IMR-90 (cell line): Measurements from ENCODE around the gene KLHL36. TPM values are rescaled to one million over a fixed set of nuclear protein-coding genes. Genes with fewer than 3 reads are reported as not detected.

Experiments
- ATAC-seq: fragments of 200-7000 bp; cut with Tn5 transposase; 2 replicates; pipeline ENCODE4 v1.9.1; 2020; ENCODE audit warnings: low read depth, mild to moderate bottlenecking, moderate library complexity
- BruUV-seq: library from RNA; stranded (reverse); fragments of 400-500 nt; replicated peaks from 2 replicates; lab custom pipeline; 2021; lab: Mats Ljungman, UMichigan
- CTCF ChIA-PET: fragments of 300-600 bp; formaldehyde crosslinking; extraction: SDS; loops from one replicate; lab custom pipeline; 2021; ENCODE audit warnings: antibody characterized with exemption; lab: Yijun Ruan, JAX
- POLR2A ChIA-PET: fragments of 300-600 bp; sonication (Branson Sonifier 250); formaldehyde crosslinking; loops from one replicate; lab custom pipeline; 2022; ENCODE audit warnings: antibody characterized with exemption; ENCODE audit not compliant: unreplicated experiment; lab: Charles Lee
- DNase-seq: peaks from one replicate; pipeline ENCODE4 v3.0.0; 2013
- H2AFZ ChIP-seq: replicated peaks from 2 replicates; pipeline ENCODE3; 2013; ENCODE audit warnings: low read length, mild to moderate bottlenecking; ENCODE audit not compliant: poor library complexity
- H2AK5ac ChIP-seq: 2 replicates; pipeline ENCODE4 v1.6.1; 2013; ENCODE audit warnings: low read depth, low read length, inconsistent platforms
- H2AK9ac ChIP-seq: replicated peaks from 2 replicates; pipeline ENCODE3; 2013; ENCODE audit warnings: mild to moderate bottlenecking, low read depth, low read length, moderate library complexity; ENCODE audit not compliant: poor library complexity
- H2BK120ac ChIP-seq: 2 replicates; pipeline ENCODE4 v1.6.1; 2013; ENCODE audit warnings: low read depth, low read length, inconsistent platforms
- H2BK15ac ChIP-seq: 3 replicates; pipeline ENCODE4 v1.6.1; 2013; ENCODE audit warnings: low read depth, low read length, inconsistent platforms
- H2BK20ac ChIP-seq: 2 replicates; pipeline ENCODE4 v1.6.1; 2013; ENCODE audit warnings: low read depth, mild to moderate bottlenecking, inconsistent platforms, low read length, moderate library complexity
- H2BK5ac ChIP-seq: 2 replicates; pipeline ENCODE4 v1.6.1; 2013; ENCODE audit warnings: mild to moderate bottlenecking, low read depth, low read length, inconsistent platforms; ENCODE audit not compliant: poor library complexity, severe bottlenecking
- H3K14ac ChIP-seq: replicated peaks from 2 replicates; pipeline ENCODE4 v1.6.1; 2013; ENCODE audit warnings: low read depth, low read length, inconsistent platforms
- H3K18ac ChIP-seq: 2 replicates; pipeline ENCODE4 v1.6.1; 2013; ENCODE audit warnings: low read depth, low read length, control low read depth
- H3K23ac ChIP-seq: 2 replicates; pipeline ENCODE4 v1.6.1; 2013; ENCODE audit warnings: low read depth, low read length, inconsistent platforms
- H3K27ac ChIP-seq: 2 replicates; pipeline ENCODE4 v1.5.1; 2013; ENCODE audit warnings: mild to moderate bottlenecking, control low read depth, low read length; ENCODE audit not compliant: insufficient read depth
- H3K27me3 ChIP-seq: 2 replicates; pipeline ENCODE4 v1.6.1; 2013; ENCODE audit warnings: low read length; ENCODE audit not compliant: control insufficient read depth, insufficient read depth
- H3K36me3 ChIP-seq: 2 replicates; pipeline ENCODE4 v1.6.1; 2013; ENCODE audit warnings: low read length, mixed read lengths; ENCODE audit not compliant: control insufficient read depth, insufficient read depth
- H3K4ac ChIP-seq: 2 replicates; pipeline ENCODE4 v1.6.1; 2013; ENCODE audit warnings: low read depth, low read length, inconsistent platforms
- H3K4me1 ChIP-seq: 2 replicates; pipeline ENCODE4 v1.6.1; 2013; ENCODE audit warnings: low read length, mixed read lengths; ENCODE audit not compliant: control insufficient read depth, insufficient read depth
- H3K4me2 ChIP-seq: 2 replicates; pipeline ENCODE4 v1.6.1; 2013; ENCODE audit warnings: low read depth, mild to moderate bottlenecking, control low read depth, low read length, moderate library complexity
- H3K4me3 ChIP-seq: 2 replicates; pipeline ENCODE4 v1.5.1; 2013; ENCODE audit warnings: low read depth, mild to moderate bottlenecking, control low read depth, low read length, moderate library complexity; ENCODE audit not compliant: insufficient read depth
- H3K56ac ChIP-seq: 2 replicates; pipeline ENCODE4 v1.6.1; 2013; ENCODE audit warnings: low read length, inconsistent platforms; ENCODE audit not compliant: insufficient read depth; ENCODE audit errors: extremely low read depth
- H3K79me1 ChIP-seq, 2 experiments: 2 replicates each; pipeline ENCODE4 v1.6.1; 2013; ENCODE audit warnings: low read length in 2 of 2, inconsistent platforms in 1 of 2, low read depth in 1 of 2
- H3K9ac ChIP-seq: 2 replicates; pipeline ENCODE4 v1.6.1; 2013; ENCODE audit warnings: low read depth, low read length, control low read depth
- H3K9me1 ChIP-seq: 2 replicates; pipeline ENCODE4 v1.6.1; 2013; ENCODE audit warnings: low read length, inconsistent platforms; ENCODE audit not compliant: insufficient read depth
- H3K9me3 ChIP-seq: 2 replicates; pipeline ENCODE4 v1.6.1; 2013; ENCODE audit warnings: low read length; ENCODE audit not compliant: control insufficient read depth, insufficient read depth
- H4K20me1 ChIP-seq: 2 replicates; pipeline ENCODE4 v1.6.1; 2013; ENCODE audit warnings: low read length, inconsistent platforms; ENCODE audit not compliant: insufficient read depth
- H4K5ac ChIP-seq: 2 replicates; pipeline ENCODE4 v1.6.1; 2013; ENCODE audit warnings: mild to moderate bottlenecking, low read depth, low read length, control low read depth
- H4K8ac ChIP-seq, 2 experiments: 2 replicates each; pipeline ENCODE4 v1.6.1; 2013; ENCODE audit warnings: low read depth in 2 of 2, low read length in 2 of 2, control low read depth in 1 of 2, inconsistent platforms in 1 of 2
- H4K91ac ChIP-seq: 2 replicates; pipeline ENCODE4 v1.6.1; 2013; ENCODE audit warnings: low read depth, low read length, inconsistent platforms; ENCODE audit not compliant: insufficient read depth
- BHLHE40 ChIP-seq: fragments of 150-350 bp; IDR thresholded peaks from 2 replicates; pipeline ENCODE4 v1.6.1; 2016; ENCODE audit warnings: mild to moderate bottlenecking, low read depth, low read length
- CEBPB ChIP-seq: IDR thresholded peaks from 2 replicates; pipeline ENCODE4 v1.6.1; 2012; ENCODE audit warnings: low read depth, low read length, improper control_type of control experiment
- CHD1 ChIP-seq: IDR thresholded peaks from 2 replicates; pipeline ENCODE4 v1.6.1; 2012; ENCODE audit warnings: low read depth, low read length, improper control_type of control experiment
- FOS ChIP-seq: fragments of 150-350 bp; IDR thresholded peaks from 2 replicates; pipeline ENCODE4 v1.6.1; 2016; ENCODE audit warnings: low read depth, low read length
- MAFK ChIP-seq: IDR thresholded peaks from 2 replicates; pipeline ENCODE4 v1.6.1; 2012; ENCODE audit warnings: low read depth, low read length, improper control_type of control experiment
- MAZ ChIP-seq: IDR thresholded peaks from 2 replicates; pipeline ENCODE4 v1.6.1; 2012; ENCODE audit warnings: low read depth, mild to moderate bottlenecking, low read length, improper control_type of control experiment, moderate library complexity, borderline replicate concordance
- MXI1 ChIP-seq: IDR thresholded peaks from 2 replicates; pipeline ENCODE4 v1.6.1; 2012; ENCODE audit warnings: low read depth, mild to moderate bottlenecking, low read length, moderate library complexity, borderline replicate concordance
- NFE2L2 ChIP-seq: fragments of 150-350 bp; IDR thresholded peaks from 2 replicates; pipeline ENCODE4 v1.6.1; 2016; ENCODE audit warnings: low read depth, mild to moderate bottlenecking, low read length
- POLR2A ChIP-seq: IDR thresholded peaks from 2 replicates; pipeline ENCODE4 v1.6.1; 2012; ENCODE audit warnings: mild to moderate bottlenecking, low read depth, low read length
- RAD21 ChIP-seq: IDR thresholded peaks from 2 replicates; pipeline ENCODE4 v1.6.1; 2012; ENCODE audit warnings: low read length, improper control_type of control experiment
- RCOR1 ChIP-seq: IDR thresholded peaks from 2 replicates; pipeline ENCODE4 v1.6.1; 2012; ENCODE audit warnings: mild to moderate bottlenecking, low read length, improper control_type of control experiment; ENCODE audit not compliant: insufficient replicate concordance
- RFX5 ChIP-seq: IDR thresholded peaks from 2 replicates; pipeline ENCODE4 v1.8.0; 2012; ENCODE audit warnings: low read depth, mild to moderate bottlenecking, low read length, moderate library complexity
- SMC3 ChIP-seq: fragments of 150-350 bp; IDR thresholded peaks from 2 replicates; pipeline ENCODE4 v1.6.1; 2016; ENCODE audit warnings: low read depth, mild to moderate bottlenecking, antibody characterized with exemption, low read length, moderate library complexity
- WGBS, 2 experiments: methylation state at CpG; one replicate each; pipeline versions ENCODE4 v1.1.5 to v1.1.7; 2013; ENCODE audit warnings: missing lambda C conversion rate in 2 of 2; ENCODE audit not compliant: insufficient read length in 1 of 2; ENCODE audit errors: extremely low coverage in 2 of 2; 5-methylcytosine and 5-hydroxymethylcytosine counted together
- dilution Hi-C: fragments of 300-500 bp; cut with HindIII; formaldehyde crosslinking; loops from one replicate; pipeline ENCODE4 v1.14.3; 2018; ENCODE audit warnings: low sequenced_read_pairs; ENCODE audit not compliant: unreplicated experiment
- in situ Hi-C: fragments of 300-500 bp; cut with MboI; formaldehyde crosslinking; loops from 3 replicates; pipeline ENCODE4 v1.14.3; 2019; ENCODE audit warnings: low sequenced_read_pairs, inconsistent platforms, mixed read lengths
- intact Hi-C: fragments of 100-400 bp; cut with micrococcal nuclease; formaldehyde crosslinking; loops from 2 replicates; pipeline ENCODE4 v1.10.0; 2022
- polyA plus RNA-seq, 3 experiments: library from polyadenylated mRNA; depleted of rRNA; stranded (reverse); fragments of >200 nt; gene quantifications; 2 replicates each; pipeline ENCODE4 v1.2.3, GENCODE V29; 2012; ENCODE audit warnings: low replicate concordance in 1 of 3
- total RNA-seq: library from RNA; depleted of rRNA; stranded (reverse); fragments of >200 nt; gene quantifications from 2 replicates; pipeline ENCODE4 v1.2.3, GENCODE V29; 2012
- TF ChIP-seq, protein P1 (sequence below): fragments of 150-350 bp; IDR thresholded peaks from 2 replicates; pipeline ENCODE4 v1.6.1; 2017; ENCODE audit warnings: mild to moderate bottlenecking, antibody characterized with exemption, low read length, low read depth
- TF ChIP-seq, protein P2 (sequence below): conservative IDR thresholded peaks from 2 replicates; pipeline ENCODE4 v1.5.1; 2012; ENCODE audit warnings: mild to moderate bottlenecking, low read depth, low read length, improper control_type of control experiment
- TF ChIP-seq, protein P3 (sequence below): fragments of 150-350 bp; IDR thresholded peaks from 2 replicates; pipeline ENCODE4 v1.6.1; 2016; ENCODE audit warnings: low read depth, mild to moderate bottlenecking, low read length, moderate library complexity, borderline replicate concordance

The KLHL36 gene
- total and polyA plus RNA-seq, 2 of the 4 experiments (the other 2 are of a cell fraction), result 45.9 to 46.3 TPM

DNA sequence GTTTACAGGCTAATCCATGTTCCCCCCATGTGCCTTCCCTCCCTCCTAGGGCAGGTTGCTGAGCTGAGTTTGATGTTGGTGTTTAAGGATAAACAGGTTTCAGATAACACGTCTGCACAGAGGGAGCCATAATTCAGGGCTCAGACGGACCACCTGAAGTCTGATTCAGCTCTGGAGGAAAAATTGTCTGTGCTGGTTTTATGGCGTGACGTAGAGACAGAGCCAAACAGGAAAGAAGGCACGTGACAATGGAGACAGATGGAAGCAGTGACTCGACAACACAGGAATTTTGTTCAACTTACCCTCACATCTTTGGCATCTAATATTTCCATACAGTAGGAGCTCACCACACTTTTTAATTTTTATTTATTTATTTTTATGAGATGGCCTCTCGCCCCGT, 40.8 kb downstream of the KLHL36 start:
- ATAC-seq, result peak; percentile 84
- peak overlapping the region; percentile 96 for H3K4ac ChIP-seq
- peak overlapping the region; percentile 97 for H2BK120ac ChIP-seq
- peak overlapping the region; percentile 94 for H3K14ac ChIP-seq
- H3K56ac ChIP-seq, result peak overlapping the region; percentile 25
- H4K20me1 ChIP-seq, result no peaks in the 10 kb centered on the region
- intact Hi-C loops, result no loop called here
- no peaks in the 10 kb centered on the region for H3K27me3 ChIP-seq
- peaks cover 14% of the 10 kb centered on the region for H3K9me1 ChIP-seq
- peak overlapping the region; percentile 82 for H4K91ac ChIP-seq
- no peak overlapping the region for H2AK9ac ChIP-seq
- peak overlapping the region; percentile 81 for H2BK5ac ChIP-seq
- H2AK5ac ChIP-seq, result peak overlapping the region; percentile 96
- peak overlapping the region; percentile 88 for H2BK15ac ChIP-seq
- no peak overlapping the region; the same call in 1 of the 2 replicates for H3K9ac ChIP-seq
- peak; percentile 99 for DNase-seq
- peak overlapping the region; percentile 41 for H3K27ac ChIP-seq
- no peak for TF ChIP-seq CEBPB
- peak; percentile 81 for TF ChIP-seq FOS
- TF ChIP-seq, protein P1, sequence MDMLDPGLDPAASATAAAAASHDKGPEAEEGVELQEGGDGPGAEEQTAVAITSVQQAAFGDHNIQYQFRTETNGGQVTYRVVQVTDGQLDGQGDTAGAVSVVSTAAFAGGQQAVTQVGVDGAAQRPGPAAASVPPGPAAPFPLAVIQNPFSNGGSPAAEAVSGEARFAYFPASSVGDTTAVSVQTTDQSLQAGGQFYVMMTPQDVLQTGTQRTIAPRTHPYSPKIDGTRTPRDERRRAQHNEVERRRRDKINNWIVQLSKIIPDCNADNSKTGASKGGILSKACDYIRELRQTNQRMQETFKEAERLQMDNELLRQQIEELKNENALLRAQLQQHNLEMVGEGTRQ, result peak; percentile 95
- TF ChIP-seq, protein P2, sequence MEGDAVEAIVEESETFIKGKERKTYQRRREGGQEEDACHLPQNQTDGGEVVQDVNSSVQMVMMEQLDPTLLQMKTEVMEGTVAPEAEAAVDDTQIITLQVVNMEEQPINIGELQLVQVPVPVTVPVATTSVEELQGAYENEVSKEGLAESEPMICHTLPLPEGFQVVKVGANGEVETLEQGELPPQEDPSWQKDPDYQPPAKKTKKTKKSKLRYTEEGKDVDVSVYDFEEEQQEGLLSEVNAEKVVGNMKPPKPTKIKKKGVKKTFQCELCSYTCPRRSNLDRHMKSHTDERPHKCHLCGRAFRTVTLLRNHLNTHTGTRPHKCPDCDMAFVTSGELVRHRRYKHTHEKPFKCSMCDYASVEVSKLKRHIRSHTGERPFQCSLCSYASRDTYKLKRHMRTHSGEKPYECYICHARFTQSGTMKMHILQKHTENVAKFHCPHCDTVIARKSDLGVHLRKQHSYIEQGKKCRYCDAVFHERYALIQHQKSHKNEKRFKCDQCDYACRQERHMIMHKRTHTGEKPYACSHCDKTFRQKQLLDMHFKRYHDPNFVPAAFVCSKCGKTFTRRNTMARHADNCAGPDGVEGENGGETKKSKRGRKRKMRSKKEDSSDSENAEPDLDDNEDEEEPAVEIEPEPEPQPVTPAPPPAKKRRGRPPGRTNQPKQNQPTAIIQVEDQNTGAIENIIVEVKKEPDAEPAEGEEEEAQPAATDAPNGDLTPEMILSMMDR, result no peak
- TF ChIP-seq MXI1, result no peak
- no peak for TF ChIP-seq CHD1
- TF ChIP-seq, protein P3, sequence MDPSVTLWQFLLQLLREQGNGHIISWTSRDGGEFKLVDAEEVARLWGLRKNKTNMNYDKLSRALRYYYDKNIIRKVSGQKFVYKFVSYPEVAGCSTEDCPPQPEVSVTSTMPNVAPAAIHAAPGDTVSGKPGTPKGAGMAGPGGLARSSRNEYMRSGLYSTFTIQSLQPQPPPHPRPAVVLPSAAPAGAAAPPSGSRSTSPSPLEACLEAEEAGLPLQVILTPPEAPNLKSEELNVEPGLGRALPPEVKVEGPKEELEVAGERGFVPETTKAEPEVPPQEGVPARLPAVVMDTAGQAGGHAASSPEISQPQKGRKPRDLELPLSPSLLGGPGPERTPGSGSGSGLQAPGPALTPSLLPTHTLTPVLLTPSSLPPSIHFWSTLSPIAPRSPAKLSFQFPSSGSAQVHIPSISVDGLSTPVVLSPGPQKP, result no peak
- peak; percentile 43; the same call in 1 of the 2 replicates for TF ChIP-seq MAFK
- no peak for TF ChIP-seq RAD21
- no peak for TF ChIP-seq MAZ
- TF ChIP-seq SMC3, result no peak
- peak; percentile 95 for TF ChIP-seq BHLHE40
- TF ChIP-seq NFE2L2, result no peak
- TF ChIP-seq RCOR1, result no peak
- no peak for TF ChIP-seq RFX5
- TF ChIP-seq POLR2A, result no peak
- H3K79me1 ChIP-seq, result peaks cover 4 to 9% of the 10 kb centered on the region in 2 experiments; a peak in 1 of 4 replicates
- H3K4me3 ChIP-seq, result no peak overlapping the region
- H3K4me1 ChIP-seq, result peaks cover 9% of the 10 kb centered on the region
- H3K18ac ChIP-seq, result peak overlapping the region; percentile 29
- CTCF ChIA-PET, result interaction anchor here (0.8 to 1.3 kb wide), 4 partner anchors 8 to 49 kb away, joined by 3 to 5 read pairs (median 3); no protein-coding TSS in a partner anchor
- in situ Hi-C loops, result no loop called here
- POLR2A ChIA-PET, result no interaction called here
- H3K4me2 ChIP-seq, result peak overlapping the region; percentile 8; the same call in 1 of the 2 replicates
- H2AFZ ChIP-seq, result peak overlapping the region; percentile 82
- WGBS, 2 experiments, result 0% methylated on average over 2 of the region's 8 CpGs; no CpG with 5 or more reads in 1 of the 2 experiments
- peak overlapping the region; percentile 97 for H2BK20ac ChIP-seq
- H3K9me3 ChIP-seq, result no peaks in the 10 kb centered on the region
- dilution Hi-C loops, result no loop called here
- H4K5ac ChIP-seq, result peak overlapping the region; percentile 19
- H4K8ac ChIP-seq, result peak overlapping the region; percentile 13 to 86
- H3K23ac ChIP-seq, result peak overlapping the region; percentile 87
- no TSS peak for BruUV-seq
- H3K36me3 ChIP-seq, result no peaks in the 10 kb centered on the region
